OCI-LY3 (cell line): ENCODE data around the gene REEP5.
A peak's percentile ranks its signal among the peaks of the same experiment; 100 is the strongest.
"Not testable (repeated sequence)": the region's sequence is repeated elsewhere in the genome, so short reads cannot be mapped to it uniquely, and the experiment has no call there.

Source experiments
- H2AFZ ChIP-seq: fragments of 200-600, 300-600 bp; shearing (Covaris generic); 2 replicates; pipeline ENCODE4 v1.6.0; 2014; ENCODE audit warnings: antibody characterized with exemption, low read depth, low read length
- H3K27ac ChIP-seq: fragments of 200-600, 300-600 bp; sonication (generic); 2 replicates; pipeline ENCODE4 v1.5.1; 2014; ENCODE audit warnings: mild to moderate bottlenecking, low read length, moderate library complexity, mixed read lengths
- H3K27me3 ChIP-seq: fragments of 200-600, 300-600 bp; sonication (generic); 2 replicates; pipeline ENCODE4 v1.6.1; 2014; ENCODE audit warnings: low read depth, low read length, mixed read lengths
- H3K36me3 ChIP-seq: fragments of 200-600, 300-600 bp; sonication (generic); replicated peaks from 2 replicates; pipeline ENCODE3; 2014; ENCODE audit warnings: low read depth, low read length, mixed read lengths
- H3K4me1 ChIP-seq: fragments of 300-600, 200-600 bp; sonication (generic); 2 replicates; pipeline ENCODE4 v1.6.1; 2014; ENCODE audit warnings: low read length, mixed read lengths
- H3K4me2 ChIP-seq: fragments of 200-600, 300-600 bp; sonication (generic); 2 replicates; pipeline ENCODE4 v1.6.1; 2014; ENCODE audit warnings: low read length, mixed read lengths
- H3K4me3 ChIP-seq: fragments of 300-600, 200-600 bp; sonication (generic); 2 replicates; pipeline ENCODE4 v1.5.1; 2014; ENCODE audit warnings: antibody characterized with exemption, mild to moderate bottlenecking, low read length, moderate library complexity
- H3K79me2 ChIP-seq: fragments of 300-600, 200-600 bp; shearing (Covaris generic); 2 replicates; pipeline ENCODE4 v1.6.1; 2014; ENCODE audit warnings: mild to moderate bottlenecking, low read length, mixed read lengths
- H3K9ac ChIP-seq: fragments of 300-600, 200-600 bp; shearing (Covaris generic); 2 replicates; pipeline ENCODE4 v1.6.0; 2014; ENCODE audit warnings: mild to moderate bottlenecking, low read length, moderate library complexity
- H3K9me3 ChIP-seq: fragments of 200-600, 300-600 bp; shearing (Covaris generic); 2 replicates; pipeline ENCODE4 v1.6.1; 2014; ENCODE audit warnings: low read length, mixed read lengths; ENCODE audit not compliant: insufficient read depth
- H4K20me1 ChIP-seq: fragments of 200-600, 300-600 bp; sonication (generic); 2 replicates; pipeline ENCODE4 v1.6.1; 2016; ENCODE audit warnings: low read length, mixed read lengths; ENCODE audit not compliant: insufficient read depth
- CTCF ChIP-seq: fragments of 200-600, 300-600 bp; sonication (generic); IDR thresholded peaks from 2 replicates; pipeline ENCODE4 v1.5.1; 2014; ENCODE audit warnings: antibody characterized with exemption, low read length, low read depth
- EZH2phosphoT487 ChIP-seq: fragments of 200-600 bp; shearing (Covaris generic); IDR thresholded peaks from 2 replicates; pipeline ENCODE4 v1.6.1; 2018; ENCODE audit warnings: antibody characterized with exemption, mixed run types, low read depth

The REEP5 gene

GRCh38 chr5:112863549-112863948, 58.5 kb downstream of the REEP5 start:
- Histone ChIP-seq H3K9ac (no peak overlapping the region), H3K4me1 (peaks cover 25% of the 10 kb centered on the region), H3K27ac (no peak overlapping the region), H3K9me3 (no peaks in the 10 kb centered on the region), H2AFZ (no peak overlapping the region), H3K4me2 (no peak overlapping the region), H3K27me3 (no peaks in the 10 kb centered on the region), H3K36me3 (peaks cover 33% of the 10 kb centered on the region), H3K79me2 (peaks cover 60% of the 10 kb centered on the region), H3K4me3 (no peak overlapping the region), H4K20me1 (no peaks in the 10 kb centered on the region)
- no peak for TF ChIP-seq EZH2phosphoT487
- no peak for TF ChIP-seq CTCF

GRCh38 chr5:112862085-112862484, 59.9 kb downstream of the REEP5 start:
- H3K4me3 ChIP-seq = peak overlapping the region; percentile 98
- TF ChIP-seq CTCF (no peak), EZH2phosphoT487 (no peak)
- no peaks in the 10 kb centered on the region for H4K20me1 ChIP-seq
- no peaks in the 10 kb centered on the region for H3K9me3 ChIP-seq
- peaks cover 22% of the 10 kb centered on the region for H3K36me3 ChIP-seq
- no peak overlapping the region for H3K27ac ChIP-seq
- peaks cover 22% of the 10 kb centered on the region for H3K4me1 ChIP-seq
- H3K27me3 ChIP-seq = no peaks in the 10 kb centered on the region
- no peak overlapping the region for H2AFZ ChIP-seq
- peak overlapping the region; percentile 92 for H3K9ac ChIP-seq
- H3K4me2 ChIP-seq = peak overlapping the region; percentile 96
- peaks cover 49% of the 10 kb centered on the region for H3K79me2 ChIP-seq

- Histone ChIP-seq H3K4me2 (peak overlapping the region; percentile 96), H3K27me3 (no peaks in the 10 kb centered on the region), H3K9me3 (no peaks in the 10 kb centered on the region), H3K4me1 (peaks cover 17% of the 10 kb centered on the region), H3K27ac (peak overlapping the region; percentile 59), H4K20me1 (no peaks in the 10 kb centered on the region), H3K4me3 (peak overlapping the region; percentile 98), H3K9ac (peak overlapping the region; percentile 92), H2AFZ (no peak overlapping the region), H3K36me3 (peaks cover 18% of the 10 kb centered on the region), H3K79me2 (peaks cover 47% of the 10 kb centered on the region)
- TF ChIP-seq EZH2phosphoT487 (no peak), CTCF (no peak)
Measured at GRCh38 chr5:112861638-112861985, 60.4 kb downstream of the REEP5 start.

- no peaks in the 10 kb centered on the region for H3K27me3 ChIP-seq
- no peak for TF ChIP-seq CTCF
- TF ChIP-seq EZH2phosphoT487 = no peak
- H3K79me2 ChIP-seq = peaks cover 43% of the 10 kb centered on the region
- H3K4me2 ChIP-seq = peak within 1 kb of the TSS; percentile 100
- H3K36me3 ChIP-seq = peaks cover 18% of the 10 kb centered on the region
- H3K4me1 ChIP-seq = peaks cover 15% of the 10 kb centered on the region
- H4K20me1 ChIP-seq = no peaks in the 10 kb centered on the region
- H2AFZ ChIP-seq = peak within 1 kb of the TSS; percentile 96
- peak within 1 kb of the TSS; percentile 98 for H3K4me3 ChIP-seq
- H3K27ac ChIP-seq = peak within 1 kb of the TSS; percentile 78
- H3K9ac ChIP-seq = peak within 1 kb of the TSS; percentile 92
- no peaks in the 10 kb centered on the region for H3K9me3 ChIP-seq
Measured at GRCh38 chr5:112860929-112861637, 60.9 kb downstream of the REEP5 start, which contains the start of gene SRP19. Gene SRP19 (plus strand): TSS chr5:112861287. CDS start chr5:112861377, 90 bp downstream.

- Histone ChIP-seq H3K27ac (peak overlapping the region; percentile 78), H3K4me2 (peak overlapping the region; percentile 100), H2AFZ (peak overlapping the region; percentile 96), H3K4me1 (peaks cover 15% of the 10 kb centered on the region), H3K9ac (peak overlapping the region; percentile 92), H3K4me3 (peak overlapping the region; percentile 98), H3K79me2 (peaks cover 43% of the 10 kb centered on the region), H3K36me3 (peaks cover 18% of the 10 kb centered on the region)
- H3K9me3 ChIP-seq, H3K27me3 ChIP-seq, H4K20me1 ChIP-seq: not testable (repeated sequence)
Measured at GRCh38 chr5:112860571-112860928, 61.5 kb downstream of the REEP5 start.
